GM12864 (cell line): ENCODE results near the gene PNKP.

Experiments
- DNase-seq: peaks from one replicate; pipeline ENCODE4 v3.0.0-alpha.2; 2011; ENCODE audit warnings: low read depth
- H3K4me3 ChIP-seq: 2 replicates; pipeline ENCODE4 v1.5.1; 2011; ENCODE audit warnings: mild to moderate bottlenecking, low read depth, low read length, control low read depth
- TF ChIP-seq, protein P1 (sequence below): IDR thresholded peaks from 2 replicates; pipeline ENCODE4 v1.5.1; 2011; ENCODE audit warnings: low read depth, mild to moderate bottlenecking, moderate library complexity, low read length, control low read depth, inconsistent platforms; ENCODE audit errors: missing control alignments

Gene PNKP

GRCh38 chr19:49858088-49858985, 9.0 kb downstream of the PNKP start:
- DNase-seq: no peak
- no peak overlapping the region for H3K4me3 ChIP-seq
- TF ChIP-seq, protein P1, sequence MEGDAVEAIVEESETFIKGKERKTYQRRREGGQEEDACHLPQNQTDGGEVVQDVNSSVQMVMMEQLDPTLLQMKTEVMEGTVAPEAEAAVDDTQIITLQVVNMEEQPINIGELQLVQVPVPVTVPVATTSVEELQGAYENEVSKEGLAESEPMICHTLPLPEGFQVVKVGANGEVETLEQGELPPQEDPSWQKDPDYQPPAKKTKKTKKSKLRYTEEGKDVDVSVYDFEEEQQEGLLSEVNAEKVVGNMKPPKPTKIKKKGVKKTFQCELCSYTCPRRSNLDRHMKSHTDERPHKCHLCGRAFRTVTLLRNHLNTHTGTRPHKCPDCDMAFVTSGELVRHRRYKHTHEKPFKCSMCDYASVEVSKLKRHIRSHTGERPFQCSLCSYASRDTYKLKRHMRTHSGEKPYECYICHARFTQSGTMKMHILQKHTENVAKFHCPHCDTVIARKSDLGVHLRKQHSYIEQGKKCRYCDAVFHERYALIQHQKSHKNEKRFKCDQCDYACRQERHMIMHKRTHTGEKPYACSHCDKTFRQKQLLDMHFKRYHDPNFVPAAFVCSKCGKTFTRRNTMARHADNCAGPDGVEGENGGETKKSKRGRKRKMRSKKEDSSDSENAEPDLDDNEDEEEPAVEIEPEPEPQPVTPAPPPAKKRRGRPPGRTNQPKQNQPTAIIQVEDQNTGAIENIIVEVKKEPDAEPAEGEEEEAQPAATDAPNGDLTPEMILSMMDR: no peak

DNA sequence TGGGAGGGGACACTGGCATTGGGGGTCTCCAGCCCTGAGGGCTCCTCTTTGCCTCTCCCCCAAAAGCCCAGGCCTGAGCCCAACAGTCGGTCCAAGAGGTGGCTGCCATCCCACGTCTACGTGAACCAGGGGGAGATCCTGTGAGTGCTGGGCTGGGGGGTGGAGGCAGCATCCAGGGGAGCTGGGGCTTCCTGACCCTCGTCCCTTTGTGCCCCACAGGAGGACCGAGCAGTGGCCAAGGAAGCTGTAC, 9.6 kb downstream of the PNKP start:
- no peak for DNase-seq
- no peak overlapping the region for H3K4me3 ChIP-seq
- TF ChIP-seq, protein P1: no peak

DNA sequence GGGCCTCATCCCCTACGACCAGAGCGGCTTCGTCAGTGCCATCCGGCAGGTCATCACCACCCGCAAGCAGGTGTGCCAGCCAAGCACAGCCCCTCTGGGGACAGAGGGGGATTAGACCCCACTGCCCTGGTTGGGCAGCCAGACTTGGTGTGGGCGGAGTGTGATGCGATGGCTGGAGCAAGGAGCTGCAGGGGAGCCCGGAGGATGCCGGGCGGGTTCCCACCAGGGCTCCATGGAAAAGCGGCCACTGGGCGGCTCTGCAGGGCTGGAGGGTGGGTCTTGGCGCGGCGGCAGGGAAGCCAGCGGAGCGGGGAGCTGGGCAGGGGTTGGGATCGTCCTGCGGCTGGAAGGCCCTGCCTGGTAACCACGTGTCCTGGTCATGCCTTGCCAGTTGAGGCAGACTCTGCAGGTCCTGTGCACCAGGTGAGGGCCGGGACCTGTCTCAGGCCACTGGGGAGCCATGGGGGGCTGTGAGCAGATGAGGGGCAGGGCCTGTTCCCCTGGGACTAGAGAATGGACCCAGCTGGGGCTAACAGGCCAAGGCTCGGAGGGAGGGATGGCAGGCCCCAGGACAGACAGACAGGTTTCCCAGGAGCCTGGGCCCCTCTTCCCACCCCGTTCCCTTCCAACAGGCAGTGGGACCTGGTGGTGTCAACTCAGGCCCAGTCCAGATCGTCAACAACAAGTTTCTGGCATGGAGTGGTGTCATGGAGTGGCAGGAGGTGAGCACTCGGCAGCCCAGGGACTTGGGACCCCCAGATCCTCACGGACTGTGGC, 10.1 kb downstream of the PNKP start:
- DNase-seq: no peak
- TF ChIP-seq, protein P1: no peak
- H3K4me3 ChIP-seq: no peak overlapping the region

DNA sequence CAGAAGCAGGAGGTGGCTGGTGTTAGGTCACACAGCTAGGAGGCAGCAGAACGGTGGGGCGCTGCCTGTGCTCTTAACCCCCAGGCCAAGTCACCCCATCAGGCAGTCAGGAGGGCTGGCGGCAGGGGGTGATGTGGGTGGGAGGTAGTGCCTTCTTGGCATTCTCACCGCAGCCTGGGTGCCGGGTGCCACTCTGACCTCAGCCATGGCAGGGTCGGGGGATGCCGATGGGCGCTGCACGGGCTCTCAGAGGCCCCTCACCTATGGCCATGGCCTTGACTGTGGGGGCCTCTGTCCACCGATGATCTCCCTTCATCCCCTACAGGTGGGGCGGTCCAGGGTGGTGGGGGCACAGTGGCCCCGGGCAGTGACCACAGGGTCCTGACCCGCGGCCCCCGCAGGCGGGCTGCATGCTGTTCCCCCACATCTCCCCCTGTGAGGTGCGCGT, 10.8 kb downstream of the PNKP start:
- H3K4me3 ChIP-seq: no peak overlapping the region
- no peak for DNase-seq

DNA sequence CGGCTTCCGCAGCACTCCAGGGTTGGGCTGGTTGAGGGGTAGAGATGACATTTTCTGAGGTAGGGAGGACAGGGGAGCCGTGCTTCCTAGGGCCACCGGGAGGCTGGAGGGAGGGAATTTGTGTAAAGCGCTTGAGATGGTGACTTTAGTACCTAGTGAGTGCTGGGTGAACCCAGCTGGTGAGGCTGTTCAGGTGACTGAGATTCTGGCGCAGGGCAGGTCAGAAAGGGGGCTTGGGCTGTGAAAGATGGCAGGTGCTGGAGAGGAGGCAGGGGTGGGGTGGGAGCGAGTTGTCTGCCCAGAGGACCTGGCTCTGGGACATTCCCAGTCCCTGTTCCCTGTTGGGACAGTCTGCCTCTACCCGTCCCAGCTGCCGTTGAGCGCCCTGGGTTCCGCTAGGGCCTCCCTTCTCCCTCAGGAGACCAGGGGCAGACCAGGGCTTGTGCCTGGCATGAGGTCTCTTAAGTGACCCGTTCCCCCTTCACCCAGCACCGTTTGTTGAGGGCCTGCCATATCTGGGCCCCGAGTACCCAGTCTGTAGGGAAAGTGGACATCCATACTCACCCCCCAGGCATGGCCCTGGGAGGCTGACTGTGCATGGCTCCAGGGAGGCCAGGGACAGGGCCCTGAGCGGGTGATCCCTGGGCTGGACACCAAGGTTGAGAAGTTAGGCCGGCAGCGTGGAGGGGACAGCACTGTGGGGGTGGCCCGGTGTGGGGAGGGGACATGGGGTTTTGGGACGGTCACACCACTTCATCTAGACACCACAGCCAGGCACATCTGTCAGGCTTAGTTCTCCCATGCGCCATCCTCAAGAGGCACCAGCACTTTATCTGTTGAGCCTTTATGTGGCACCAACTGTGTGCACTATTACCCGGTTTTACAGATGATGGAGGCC, 11.5 kb downstream of the PNKP start:
- TF ChIP-seq, protein P1: no peak
- DNase-seq: no peak

More for the DNA sequence above, 10.8 kb downstream of the PNKP start:
- TF ChIP-seq, protein P1: no peak

DNA sequence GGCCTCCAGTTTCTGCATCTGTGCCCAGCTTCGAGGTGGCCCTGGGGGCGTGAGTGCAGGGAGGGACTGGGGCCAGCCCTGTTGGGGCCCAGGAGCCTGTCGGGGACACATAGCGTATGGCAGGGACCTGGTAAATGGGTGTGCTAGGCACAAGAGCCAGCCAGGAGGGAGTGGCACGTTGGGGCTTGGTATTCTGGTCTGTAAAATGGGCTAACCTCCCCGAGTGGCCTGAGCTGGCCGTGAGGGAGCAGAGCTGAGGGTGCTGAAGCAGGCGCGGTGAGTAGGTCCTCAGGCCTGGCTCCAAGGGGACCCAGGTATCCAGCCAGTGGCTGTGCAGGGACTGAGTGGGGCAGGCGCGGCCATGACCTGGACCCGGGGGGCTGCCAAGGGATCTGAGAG, 12.1 kb downstream of the PNKP start:
- H3K4me3 ChIP-seq: no peak overlapping the region
- DNase-seq: no peak
- TF ChIP-seq, protein P1: no peak

More for the DNA sequence above, 11.5 kb downstream of the PNKP start:
- H3K4me3 ChIP-seq: no peak overlapping the region
